ENCODE data around the gene SINHCAF.

Gene SINHCAF

GRCh38 chr12:31331242-31331641 lies 5.3 kb upstream of the SINHCAF start:
- no peak for DNase-seq

- DNase-seq = no peak
Measured at GRCh38 chr12:31326736-31327659, 1.0 kb upstream of the SINHCAF start.

- no peak for DNase-seq
Measured at GRCh38 chr12:31325524-31325875, 450 bp downstream of the SINHCAF start.

GRCh38 chr12:31324845-31325523 lies 966 bp downstream of the SINHCAF start:
- DNase-seq = no peak

GRCh38 chr12:31324116-31324844 lies 1.7 kb downstream of the SINHCAF start:
- no peak for DNase-seq

GRCh38 chr12:31323391-31324115 lies 2.4 kb downstream of the SINHCAF start:
- DNase-seq = no peak

GRCh38 chr12:31322801-31323207 lies 3.1 kb downstream of the SINHCAF start:
- no peak for DNase-seq

GRCh38 chr12:31321897-31322228 lies 4.1 kb downstream of the SINHCAF start:
- DNase-seq = no peak

GRCh38 chr12:31321186-31321896 lies 4.6 kb downstream of the SINHCAF start:
- DNase-seq = no peak

GRCh38 chr12:31318657-31319269 lies 7.2 kb downstream of the SINHCAF start:
- DNase-seq = no peak

- no peak for DNase-seq
Measured at GRCh38 chr12:31317471-31318395, 8.2 kb downstream of the SINHCAF start.

- DNase-seq = no peak
Measured at GRCh38 chr12:31316891-31317290, 9.1 kb downstream of the SINHCAF start.

GRCh38 chr12:31315784-31316465 lies 10.0 kb downstream of the SINHCAF start:
- no peak for DNase-seq

- DNase-seq = no peak
Measured at GRCh38 chr12:31315044-31315715, 10.8 kb downstream of the SINHCAF start.

GRCh38 chr12:31312431-31312830 lies 13.5 kb downstream of the SINHCAF start:
- DNase-seq = no peak

- DNase-seq = no peak
Measured at GRCh38 chr12:31311634-31312258, 14.2 kb downstream of the SINHCAF start.

- no peak for DNase-seq
Measured at GRCh38 chr12:31310488-31310887, 15.5 kb downstream of the SINHCAF start.

- no peak for DNase-seq
Measured at GRCh38 chr12:31309279-31309678, 16.7 kb downstream of the SINHCAF start.

- DNase-seq = no peak
Measured at GRCh38 chr12:31308116-31308515, 17.8 kb downstream of the SINHCAF start.
